Dendritic cell treated with granulocyte-macrophage colony-stimulating factor and Interleukin-4, amounts not matched to agents 40 ng/mL and 50 ng/mL, for 4 days (primary cell): Measurements from ENCODE around the gene TRAK2.
"Not testable (repeated sequence)": the region's sequence is repeated elsewhere in the genome, so short reads cannot be mapped to it uniquely, and the experiment has no call there.

Source experiments
- H3K27ac Mint-ChIP-seq: one replicate; pipeline ENCODE4 v1.8.0; 2022; ENCODE audit warnings: mild to moderate bottlenecking, mixed read lengths
- H3K27me3 Mint-ChIP-seq: one replicate; pipeline ENCODE4 v1.8.0; 2022; ENCODE audit warnings: mild to moderate bottlenecking, mixed read lengths
- H3K36me3 Mint-ChIP-seq: one replicate; pipeline ENCODE4 v1.8.0; 2022; ENCODE audit warnings: low read depth, mixed read lengths
- H3K4me1 Mint-ChIP-seq: one replicate; pipeline ENCODE4 v1.8.0; 2022; ENCODE audit warnings: low read depth, mixed read lengths
- H3K4me3 Mint-ChIP-seq: one replicate; pipeline ENCODE4 v1.8.0; 2022; ENCODE audit warnings: mild to moderate bottlenecking, moderate library complexity, mixed read lengths
- H3K9me3 Mint-ChIP-seq: one replicate; pipeline ENCODE4 v1.8.0; 2022; ENCODE audit warnings: mixed read lengths
- intact Hi-C: fragments of 100-400 bp; cut with micrococcal nuclease; formaldehyde crosslinking; loops from one replicate; pipeline ENCODE4 v1.15.0; 2022

TRAK2 gene

GRCh38 chr2:201383136-201383535, 68.1 kb downstream of the TRAK2 start:
- H3K36me3 Mint-ChIP-seq: peaks cover 82% of the 10 kb centered on the region
- H3K4me1 Mint-ChIP-seq: no peaks in the 10 kb centered on the region
- no peak overlapping the region for H3K4me3 Mint-ChIP-seq
- H3K9me3 Mint-ChIP-seq: no peaks in the 10 kb centered on the region
- H3K27me3 Mint-ChIP-seq: no peaks in the 10 kb centered on the region
- H3K27ac Mint-ChIP-seq: no peak overlapping the region
- intact Hi-C loops: no loop called here

DNA sequence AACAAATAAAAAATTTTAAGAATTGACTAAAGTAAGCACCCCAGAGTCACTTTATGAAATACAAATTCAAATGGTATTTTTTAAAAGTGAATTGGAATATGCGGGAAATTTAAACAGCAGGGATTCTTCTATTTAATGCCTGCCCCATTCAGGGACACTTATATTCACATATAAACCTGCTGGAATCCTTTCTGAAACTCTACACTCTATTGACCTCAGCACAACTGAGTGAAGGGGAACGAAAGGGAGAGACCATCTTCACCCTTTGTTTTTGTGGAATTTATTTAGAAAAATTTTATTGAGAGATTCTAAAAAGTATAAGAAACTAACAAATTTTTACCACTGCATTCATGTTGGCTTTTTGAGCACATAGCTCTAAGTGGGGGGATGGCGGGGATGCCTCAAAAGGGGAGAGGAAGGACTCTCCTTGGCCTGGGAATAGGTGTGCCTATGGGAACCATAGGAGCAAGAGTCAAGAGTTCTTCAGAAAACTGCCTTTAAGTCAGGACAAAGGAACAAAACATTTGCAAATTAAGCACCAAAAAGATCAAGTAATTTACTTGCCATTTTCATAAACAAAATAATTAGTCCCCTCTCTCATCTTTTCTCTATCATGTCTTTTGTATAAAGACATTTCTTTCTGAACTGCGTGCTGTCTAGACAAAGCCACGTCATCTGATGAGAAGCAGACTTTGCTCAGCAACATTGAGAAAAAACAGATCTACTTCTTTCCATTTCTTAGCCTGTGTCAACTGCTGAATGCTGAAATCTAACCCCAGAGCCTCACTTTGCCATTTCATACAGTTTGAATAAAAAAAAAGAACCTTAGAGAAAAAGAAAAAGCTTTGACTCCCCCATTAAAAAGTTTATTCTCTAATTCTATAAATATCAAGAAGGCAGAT, 72.5 kb downstream of the TRAK2 start:
- H3K9me3 Mint-ChIP-seq: no peaks in the 10 kb centered on the region
- H3K36me3 Mint-ChIP-seq: peaks cover 63% of the 10 kb centered on the region
- no peak overlapping the region for H3K4me3 Mint-ChIP-seq
- no peaks in the 10 kb centered on the region for H3K4me1 Mint-ChIP-seq
- no peaks in the 10 kb centered on the region for H3K27me3 Mint-ChIP-seq
- H3K27ac Mint-ChIP-seq: no peak overlapping the region
- intact Hi-C loops: no loop called here

- H3K27me3 Mint-ChIP-seq: no peaks in the 10 kb centered on the region
- intact Hi-C loops: no loop called here
- no peaks in the 10 kb centered on the region for H3K9me3 Mint-ChIP-seq
- H3K27ac Mint-ChIP-seq: no peak overlapping the region
- H3K36me3 Mint-ChIP-seq: peaks cover 67% of the 10 kb centered on the region
- H3K4me3 Mint-ChIP-seq: no peak overlapping the region
- H3K4me1 Mint-ChIP-seq: no peaks in the 10 kb centered on the region
Observed at GRCh38 chr2:201377218-201377617, 74.0 kb downstream of the TRAK2 start.

DNA sequence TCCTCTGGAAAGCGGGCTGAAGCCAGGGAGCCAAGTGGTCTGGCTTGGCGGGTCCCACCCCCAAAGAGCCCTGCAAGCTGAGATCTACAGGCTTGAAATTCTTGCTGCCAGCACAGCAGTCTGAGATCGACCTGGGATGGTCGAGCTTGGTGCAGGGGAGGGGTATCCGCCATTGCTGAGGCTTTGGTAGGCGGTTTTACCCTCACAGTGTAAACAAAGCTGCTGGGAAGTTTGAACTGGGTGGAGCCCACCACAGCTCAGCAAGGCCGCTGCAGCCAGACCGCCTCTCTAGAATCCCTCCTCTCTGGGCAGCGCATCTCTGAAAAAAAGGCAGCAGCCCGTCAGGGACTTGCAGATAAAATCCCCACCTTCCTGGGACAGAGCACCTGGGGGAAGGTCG, 81.5 kb downstream of the TRAK2 start:
- no peak overlapping the region for H3K4me3 Mint-ChIP-seq
- intact Hi-C loops: no loop called here
- no peaks in the 10 kb centered on the region for H3K27me3 Mint-ChIP-seq
- H3K9me3 Mint-ChIP-seq: peaks cover 17% of the 10 kb centered on the region
- H3K27ac Mint-ChIP-seq: no peak overlapping the region
- H3K36me3 Mint-ChIP-seq: peaks cover 81% of the 10 kb centered on the region
- no peaks in the 10 kb centered on the region for H3K4me1 Mint-ChIP-seq

- H3K36me3 Mint-ChIP-seq: peaks cover 76% of the 10 kb centered on the region
- H3K9me3 Mint-ChIP-seq: peaks cover 17% of the 10 kb centered on the region
- H3K4me1 Mint-ChIP-seq, H3K27ac Mint-ChIP-seq, H3K4me3 Mint-ChIP-seq, intact Hi-C loops, H3K27me3 Mint-ChIP-seq: not testable (repeated sequence)
Observed at GRCh38 chr2:201369318-201369717, 81.9 kb downstream of the TRAK2 start.

DNA sequence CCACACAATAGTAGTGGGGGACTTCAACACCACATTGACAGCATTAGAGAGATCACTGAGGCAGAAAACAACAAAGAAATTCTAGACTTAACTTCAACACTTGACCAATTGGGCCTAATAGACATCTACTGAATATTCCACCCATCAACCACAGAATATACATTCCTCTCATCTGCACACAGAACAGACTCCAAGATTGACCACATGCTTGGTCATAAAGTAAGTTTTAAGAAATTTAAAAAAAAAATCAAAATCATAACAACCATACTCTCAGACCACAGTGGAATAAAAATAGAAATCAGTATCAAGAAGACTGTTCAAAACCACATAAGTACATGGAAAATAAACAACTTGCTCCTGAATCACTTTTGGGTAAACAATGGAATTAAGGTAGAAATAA, 85.1 kb downstream of the TRAK2 start:
- H3K36me3 Mint-ChIP-seq: peaks cover 67% of the 10 kb centered on the region

DNA sequence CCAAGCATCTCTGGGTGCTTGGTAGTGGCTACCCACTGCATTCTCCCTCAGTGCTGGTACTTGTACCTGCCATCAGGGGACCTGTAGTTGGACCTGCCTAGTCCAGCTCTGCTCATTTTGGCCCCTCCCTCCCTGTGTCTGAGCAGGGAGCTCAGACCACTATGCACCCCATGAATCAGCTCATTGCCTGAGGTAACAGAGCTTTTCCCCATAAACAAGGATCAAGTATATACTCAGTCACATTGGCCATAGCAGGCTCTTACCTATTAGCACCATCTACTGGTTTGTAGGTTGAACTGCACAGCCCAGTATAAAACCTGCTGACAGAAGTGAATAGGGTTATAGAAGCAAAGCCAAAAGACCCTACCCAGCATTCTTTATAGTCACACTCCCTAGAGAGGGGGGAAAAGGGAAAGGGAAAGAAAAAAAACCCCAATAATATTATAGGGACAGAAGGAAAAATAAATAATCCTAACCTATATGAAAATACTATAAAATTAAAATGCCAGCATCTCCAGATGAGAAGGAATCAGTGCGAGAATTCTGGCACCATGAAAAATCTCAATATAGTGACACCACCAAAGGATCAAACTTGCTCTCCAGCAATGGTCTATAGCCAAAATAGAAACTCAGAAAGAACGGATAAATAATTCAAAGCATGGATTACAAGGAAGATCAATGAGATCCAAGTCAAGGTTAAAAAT, 87.2 kb downstream of the TRAK2 start:
- Mint-ChIP-seq H3K27ac (no peak overlapping the region), H3K27me3 (no peaks in the 10 kb centered on the region), H3K4me3 (no peak overlapping the region), H3K4me1 (no peaks in the 10 kb centered on the region), H3K9me3 (peaks cover 17% of the 10 kb centered on the region), H3K36me3 (peaks cover 67% of the 10 kb centered on the region)
- intact Hi-C loops: loop anchor here (1.0 kb wide), 1 partner anchor 128 kb away; no protein-coding TSS in a partner anchor

More for the DNA sequence above, 85.1 kb downstream of the TRAK2 start:
- Mint-ChIP-seq H3K4me1 (no peaks in the 10 kb centered on the region), H3K9me3 (peaks cover 17% of the 10 kb centered on the region), H3K4me3 (no peak overlapping the region), H3K27me3 (no peaks in the 10 kb centered on the region), H3K27ac (no peak overlapping the region)
- intact Hi-C loops: no loop called here

GRCh38 chr2:201362396-201362795, 88.9 kb downstream of the TRAK2 start:
- H3K27ac Mint-ChIP-seq: no peak overlapping the region

DNA sequence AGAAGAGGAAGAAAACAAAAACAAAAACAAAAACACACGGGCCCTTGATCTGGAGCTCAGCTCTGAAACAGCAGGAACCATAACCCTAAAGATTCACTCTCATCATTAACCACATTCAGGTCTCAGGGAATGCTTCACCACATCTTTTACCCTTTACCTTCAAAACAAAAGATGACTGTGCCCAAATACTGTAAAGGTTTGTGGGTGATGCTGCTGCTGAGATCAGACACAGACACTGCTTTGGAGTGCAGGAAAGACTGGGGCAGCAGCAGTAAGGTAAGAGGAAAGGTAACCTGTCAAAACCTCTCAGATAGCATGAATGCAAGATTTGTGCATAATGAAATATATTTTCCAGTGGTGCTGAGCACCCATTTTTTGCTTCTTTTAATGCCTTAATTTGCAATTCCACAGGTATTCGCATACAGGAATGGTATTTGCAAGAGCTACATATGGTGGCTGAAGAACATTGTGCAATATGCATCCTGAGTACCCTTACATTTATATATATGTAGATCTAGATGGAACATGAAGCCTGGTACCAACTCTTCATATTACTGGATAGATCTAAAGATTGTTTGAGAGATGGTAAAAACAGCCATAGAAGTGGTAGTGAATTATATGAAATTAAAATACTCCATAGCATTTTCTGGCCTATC, 90.1 kb downstream of the TRAK2 start:
- no peaks in the 10 kb centered on the region for H3K4me1 Mint-ChIP-seq
- H3K36me3 Mint-ChIP-seq: peaks cover 49% of the 10 kb centered on the region
- H3K4me3 Mint-ChIP-seq: no peak overlapping the region
- H3K27ac Mint-ChIP-seq: no peak overlapping the region
- no peaks in the 10 kb centered on the region for H3K27me3 Mint-ChIP-seq
- H3K9me3 Mint-ChIP-seq: no peaks in the 10 kb centered on the region
- intact Hi-C loops: no loop called here

More at GRCh38 chr2:201362396-201362795, 88.9 kb downstream of the TRAK2 start:
- Mint-ChIP-seq H3K36me3 (peaks cover 58% of the 10 kb centered on the region), H3K4me1 (no peaks in the 10 kb centered on the region), H3K4me3 (no peak overlapping the region), H3K27me3 (no peaks in the 10 kb centered on the region), H3K9me3 (peaks cover 5% of the 10 kb centered on the region)
- intact Hi-C loops: no loop called here

DNA sequence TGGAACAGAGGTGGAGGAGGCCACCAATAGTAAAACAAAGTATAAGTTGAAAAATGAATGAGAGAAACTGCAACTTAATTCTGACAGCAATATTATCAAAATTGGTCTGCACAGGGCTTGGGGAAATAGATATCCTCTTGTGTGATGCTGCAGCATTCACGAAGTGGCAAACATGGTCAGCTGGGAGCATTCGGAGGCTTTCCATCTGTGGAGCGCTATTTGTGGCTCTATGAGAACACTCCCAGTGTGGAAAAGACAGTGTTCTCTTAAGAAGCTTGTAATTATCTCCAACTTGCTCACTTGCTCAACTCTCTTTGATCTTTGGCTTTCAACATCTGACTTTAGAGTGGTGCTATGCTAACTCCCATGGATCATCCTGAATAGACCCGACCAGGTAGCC, 91.0 kb downstream of the TRAK2 start:
- H3K4me3 Mint-ChIP-seq: no peak overlapping the region
- intact Hi-C loops: no loop called here
- peaks cover 49% of the 10 kb centered on the region for H3K36me3 Mint-ChIP-seq
- no peak overlapping the region for H3K27ac Mint-ChIP-seq
- H3K4me1 Mint-ChIP-seq: no peaks in the 10 kb centered on the region
- no peaks in the 10 kb centered on the region for H3K27me3 Mint-ChIP-seq
- no peaks in the 10 kb centered on the region for H3K9me3 Mint-ChIP-seq

DNA sequence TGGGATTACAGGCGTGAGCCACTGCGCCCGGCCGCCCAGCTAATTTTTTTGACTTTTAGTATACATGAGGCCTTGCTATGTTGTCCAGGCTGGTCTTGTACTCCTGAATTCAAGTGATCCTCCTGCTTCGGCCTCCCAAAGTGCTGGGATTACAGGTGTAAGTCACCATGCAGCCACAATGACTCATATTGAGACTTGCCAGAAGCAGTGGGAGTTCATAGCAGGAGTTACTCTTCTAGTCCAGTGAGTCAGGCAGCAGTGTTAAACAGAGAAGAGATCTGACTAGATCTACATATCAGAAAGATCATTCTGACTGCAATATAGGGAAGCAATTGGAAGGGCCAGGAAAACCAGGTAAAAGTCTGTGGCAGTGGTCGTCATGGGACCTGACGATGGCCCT, 92.6 kb downstream of the TRAK2 start:
- H3K4me3 Mint-ChIP-seq: no peak overlapping the region
- H3K9me3 Mint-ChIP-seq: no peaks in the 10 kb centered on the region
- no peaks in the 10 kb centered on the region for H3K4me1 Mint-ChIP-seq
- peaks cover 43% of the 10 kb centered on the region for H3K36me3 Mint-ChIP-seq
- H3K27ac Mint-ChIP-seq: no peak overlapping the region
- intact Hi-C loops: no loop called here
- no peaks in the 10 kb centered on the region for H3K27me3 Mint-ChIP-seq

DNA sequence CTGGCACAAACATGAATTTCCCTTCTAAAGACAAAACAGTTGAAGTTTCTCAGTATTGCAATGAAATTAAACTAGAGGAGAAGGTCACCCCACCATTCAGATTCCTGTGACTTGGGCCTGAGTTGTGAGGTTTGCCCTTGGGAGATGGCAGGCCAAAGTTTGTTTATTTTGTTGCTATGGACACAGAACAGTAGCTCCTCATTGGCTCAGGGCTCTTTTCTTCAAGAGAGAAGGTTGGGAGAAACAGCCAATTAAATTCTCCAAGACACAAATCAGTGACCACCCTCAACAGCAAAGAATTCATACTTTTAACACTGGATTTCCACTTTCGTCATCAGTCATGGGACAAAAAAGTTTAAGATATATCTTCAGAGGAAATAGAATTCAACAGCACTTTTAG, 94.0 kb downstream of the TRAK2 start, which contains the start of gene FLACC1:
Gene FLACC1, minus strand, starts transcription at position 125 of the 400 bp plus-strand sequence. CDS start 5,941 bp downstream, outside the sequence.
- no peak within 1 kb of the TSS for H3K4me3 Mint-ChIP-seq
- H3K27me3 Mint-ChIP-seq: no peaks in the 10 kb centered on the region
- no peaks in the 10 kb centered on the region for H3K9me3 Mint-ChIP-seq
- H3K4me1 Mint-ChIP-seq: no peaks in the 10 kb centered on the region
- intact Hi-C loops: no loop called here
- peaks cover 28% of the 10 kb centered on the region for H3K36me3 Mint-ChIP-seq
- H3K27ac Mint-ChIP-seq: no peak within 1 kb of the TSS

GRCh38 chr2:201353116-201353515, 98.1 kb downstream of the TRAK2 start:
- Mint-ChIP-seq H3K4me1 (no peaks in the 10 kb centered on the region), H3K4me3 (no peak overlapping the region), H3K9me3 (no peaks in the 10 kb centered on the region), H3K36me3 (peaks cover 23% of the 10 kb centered on the region), H3K27ac (no peak overlapping the region), H3K27me3 (no peaks in the 10 kb centered on the region)
- intact Hi-C loops: no loop called here

DNA sequence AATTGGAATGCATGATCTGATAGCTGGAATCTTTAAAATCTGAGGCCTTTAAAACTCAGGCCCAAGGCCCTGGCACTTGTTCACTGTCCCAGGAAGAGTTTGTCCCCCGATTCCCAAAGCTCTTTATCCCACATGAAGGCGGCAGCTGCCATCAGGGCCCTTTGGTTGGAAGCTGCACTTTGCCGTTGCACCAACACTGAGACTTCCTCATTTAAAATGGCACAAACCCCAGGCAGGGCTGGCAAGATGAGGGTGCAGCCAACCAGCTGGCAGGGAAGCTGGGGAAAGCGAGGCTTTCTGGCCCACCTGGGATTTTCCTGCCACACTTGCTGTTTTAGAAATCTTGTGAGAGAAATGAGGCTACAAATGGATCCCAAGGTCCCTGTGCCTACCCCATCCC, 100.4 kb downstream of the TRAK2 start:
- intact Hi-C loops: no loop called here
- Mint-ChIP-seq H3K9me3 (no peaks in the 10 kb centered on the region), H3K27me3 (no peaks in the 10 kb centered on the region), H3K4me3 (no peak overlapping the region), H3K27ac (no peak overlapping the region), H3K4me1 (no peaks in the 10 kb centered on the region), H3K36me3 (peaks cover 28% of the 10 kb centered on the region)
